IPS DF 19.7 (cell line): ENCODE measurements around the gene GALNS.

ENCODE experiments used
- DNase-seq: peaks from one replicate; pipeline ENCODE4 v3.0.0-alpha.2; 2013; ENCODE audit warnings: low read depth, low spot score

GALNS gene

GRCh38 chr16:88875703-88876234, 19.0 kb upstream of the GALNS start:
- no peak for DNase-seq

GRCh38 chr16:88874938-88875599, 18.3 kb upstream of the GALNS start:
- no peak for DNase-seq

- no peak for DNase-seq
Measured at GRCh38 chr16:88872650-88873331, 16.0 kb upstream of the GALNS start.

- DNase-seq = no peak
Measured at GRCh38 chr16:88871730-88872416, 15.1 kb upstream of the GALNS start.

GRCh38 chr16:88871349-88871702, 14.6 kb upstream of the GALNS start:
- no peak for DNase-seq

- DNase-seq = no peak
Measured at GRCh38 chr16:88870608-88871348, 14.0 kb upstream of the GALNS start.

- no peak for DNase-seq
Measured at GRCh38 chr16:88869673-88869980, 12.9 kb upstream of the GALNS start.

- no peak for DNase-seq
Measured at GRCh38 chr16:88868974-88869672, 12.4 kb upstream of the GALNS start.

GRCh38 chr16:88867581-88868246, 11.0 kb upstream of the GALNS start:
- no peak for DNase-seq

GRCh38 chr16:88866151-88866920, 9.6 kb upstream of the GALNS start, which contains the start of gene PABPN1L:
Gene PABPN1L, minus strand, starts transcription at chr16:88866660. Its CDS starts 54 bp downstream, at chr16:88866606.
- DNase-seq = no peak

- no peak for DNase-seq
Measured at GRCh38 chr16:88865742-88866141, 9.0 kb upstream of the GALNS start.

- no peak for DNase-seq
Measured at GRCh38 chr16:88865310-88865709, 8.6 kb upstream of the GALNS start.

GRCh38 chr16:88864521-88864920, 7.8 kb upstream of the GALNS start:
- no peak for DNase-seq

- no peak for DNase-seq
Measured at GRCh38 chr16:88864099-88864498, 7.4 kb upstream of the GALNS start.

GRCh38 chr16:88863426-88863825, 6.7 kb upstream of the GALNS start:
- no peak for DNase-seq

- DNase-seq = no peak
Measured at GRCh38 chr16:88862968-88863367, 6.2 kb upstream of the GALNS start.

GRCh38 chr16:88861359-88861758, 4.6 kb upstream of the GALNS start:
- no peak for DNase-seq

GRCh38 chr16:88859381-88860091, 2.8 kb upstream of the GALNS start:
- DNase-seq = no peak

- no peak for DNase-seq
Measured at GRCh38 chr16:88857728-88858339, 1.1 kb upstream of the GALNS start.
